HepG2 (cell line): ENCODE data around the gene HLA-F.

Experiments used
- ARID2 ChIP-seq: sonication (generic); formaldehyde crosslinking; IDR thresholded peaks from 2 replicates; pipeline ENCODE4 v1.8.1; 2022; ENCODE audit warnings: mild to moderate bottlenecking, missing genetic modification reagents, borderline replicate concordance
- ATF3 ChIP-seq: sonication (generic); formaldehyde crosslinking; IDR thresholded peaks from 2 replicates; pipeline ENCODE4 v1.4.0; 2020; ENCODE audit warnings: missing genetic modification reagents
- CREM ChIP-seq, 2 experiments: sonication (generic) in 1 of 2; formaldehyde crosslinking in 1 of 2; IDR thresholded peaks; 2 replicates each; pipeline versions ENCODE4 v1.4.0 to v1.6.1; 2016 to 2020; ENCODE audit warnings: antibody characterized with exemption in 1 of 2, mild to moderate bottlenecking in 1 of 2, missing genetic modification reagents in 1 of 2
- EHMT2 ChIP-seq: fragments of 200-600 bp; sonication (generic); IDR thresholded peaks from 2 replicates; pipeline ENCODE4 v1.7.0; 2017; ENCODE audit warnings: antibody characterized with exemption, low read depth, low read length, borderline replicate concordance
- GLI4 ChIP-seq: sonication (generic); formaldehyde crosslinking; IDR thresholded peaks from 2 replicates; pipeline ENCODE4 v1.5.1; 2020; ENCODE audit warnings: missing genetic modification reagents, mild to moderate bottlenecking, moderate library complexity, borderline replicate concordance
- MAFF ChIP-seq: IDR thresholded peaks from 2 replicates; pipeline ENCODE4 v1.6.1; 2011; ENCODE audit warnings: low read depth, low read length, improper control_type of control experiment
- POLR2A ChIP-seq, 2 experiments: IDR thresholded peaks; 2 replicates each; pipeline ENCODE4 v1.6.1; 2011; ENCODE audit warnings: low read depth in 2 of 2, low read length in 2 of 2, mild to moderate bottlenecking in 1 of 2, moderate library complexity in 1 of 2; ENCODE audit not compliant: insufficient read depth in 1 of 2
- REST ChIP-seq, 2 experiments: IDR thresholded peaks; 2 replicates each; pipeline ENCODE4 v1.6.1; 2011 to 2012; ENCODE audit warnings: low read length in 2 of 2, borderline replicate concordance in 1 of 2, low read depth in 1 of 2, mild to moderate bottlenecking in 1 of 2, moderate library complexity in 1 of 2
- SALL2 ChIP-seq: sonication (generic); formaldehyde crosslinking; IDR thresholded peaks from 2 replicates; pipeline ENCODE4 v1.8.1; 2023; ENCODE audit warnings: mild to moderate bottlenecking, missing genetic modification reagents, inconsistent platforms
- STAT5B ChIP-seq: sonication (generic); formaldehyde crosslinking; IDR thresholded peaks from 2 replicates; pipeline ENCODE4 v1.4.0; 2020; ENCODE audit warnings: missing genetic modification reagents
- TBL1XR1 ChIP-seq: fragments of 150-350 bp; IDR thresholded peaks from 2 replicates; pipeline ENCODE4 v1.6.1; 2014; ENCODE audit warnings: borderline replicate concordance, low read length; ENCODE audit not compliant: partially characterized antibody
- ZNF20 ChIP-seq: sonication (generic); formaldehyde crosslinking; IDR thresholded peaks from 2 replicates; pipeline ENCODE4 v1.4.0; 2020; ENCODE audit warnings: mild to moderate bottlenecking, moderate library complexity, missing genetic modification reagents
- ZNF282 ChIP-seq: fragments of 450-650 bp; IDR thresholded peaks from 2 replicates; pipeline ENCODE4 v1.6.1; 2018; ENCODE audit not compliant: partially characterized antibody

DNA sequence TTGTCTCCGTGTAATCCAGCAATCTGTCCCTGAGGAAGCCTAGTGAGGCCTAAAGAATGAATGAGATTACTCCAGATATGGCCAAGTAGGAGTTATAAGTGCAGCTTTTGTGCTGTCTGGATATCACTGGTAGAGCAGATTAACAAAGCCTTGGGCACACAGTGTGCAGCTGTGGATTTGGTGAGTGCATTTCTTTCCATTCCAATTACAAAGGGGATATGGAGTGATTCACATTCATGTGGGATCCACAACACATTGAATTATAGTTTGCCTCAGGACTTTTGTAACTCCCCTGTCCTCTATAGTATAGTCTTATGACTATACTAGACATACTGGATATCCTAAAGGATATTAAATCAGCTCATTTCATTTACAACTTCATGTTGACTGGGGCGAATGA is 47.1 kb downstream of the HLA-F start:
- no peak for TF ChIP-seq TBL1XR1
- no peak for TF ChIP-seq ZNF282
- no peak for TF ChIP-seq ARID2 (CRISPR knock-in tag)
- no peak for TF ChIP-seq GLI4 (CRISPR knock-in tag)
- no peak for TF ChIP-seq SALL2
- no peak for TF ChIP-seq POLR2A (IDR thresholded peaks at IDR 0.05; ENCODE audit: insufficient read depth in 1 of 2, low read depth in 2 of 2, low read length in 2 of 2)
- TF ChIP-seq REST (IDR thresholded peaks at IDR 0.05; ENCODE audit: borderline replicate concordance in 1 of 2, low read depth in 1 of 2, low read length in 2 of 2) = no peak
- TF ChIP-seq MAFF = no peak
- TF ChIP-seq ZNF20 = no peak
- TF ChIP-seq EHMT2 = no peak
- no peak for TF ChIP-seq CREM (IDR thresholded peaks at IDR 0.05)
- TF ChIP-seq CREM (CRISPR knock-in tag; IDR thresholded peaks at IDR 0.05) = no peak
- no peak for TF ChIP-seq ATF3 (CRISPR knock-in tag)
- TF ChIP-seq STAT5B (CRISPR knock-in tag) = no peak
